GM23338 (cell line): ENCODE measurements around the gene MAST3. TPM values are rescaled to one million over a fixed set of nuclear protein-coding genes. Genes with fewer than 3 reads are reported as not detected.
A peak's percentile ranks its signal among the peaks of the same experiment; 100 is the strongest.

Source experiments
- ATAC-seq: fragments of 200-7000 bp; cut with Tn5 transposase; 3 replicates; pipeline ENCODE4 v1.9.1; 2020
- DNase-seq: peaks from one replicate; pipeline ENCODE4 v3.0.0-alpha.2; 2015; ENCODE audit warnings: low spot score
- H2AFZ ChIP-seq: fragments of 200-600 bp; sonication (generic); 2 replicates; pipeline ENCODE4 v1.8.0; 2016; ENCODE audit warnings: antibody characterized with exemption, mild to moderate bottlenecking, moderate library complexity
- H3F3A ChIP-seq: fragments of 200-600 bp; sonication (generic); replicated peaks from 2 replicates; pipeline ENCODE4 v1.8.0; 2017; ENCODE audit warnings: antibody characterized with exemption, mixed run types, low read depth
- H3K27ac ChIP-seq: fragments of 200-600 bp; sonication (generic); 2 replicates; pipeline ENCODE4 v1.6.1; 2016; ENCODE audit warnings: low read depth
- H3K27me3 ChIP-seq: fragments of 200-600 bp; sonication (generic); 2 replicates; pipeline ENCODE4 v1.8.0; 2016; ENCODE audit warnings: mild to moderate bottlenecking, mixed run types, moderate library complexity; ENCODE audit not compliant: insufficient read depth
- H3K36me3 ChIP-seq: fragments of 200-600 bp; sonication (generic); 2 replicates; pipeline ENCODE4 v1.8.0; 2016; ENCODE audit warnings: mild to moderate bottlenecking; ENCODE audit not compliant: insufficient read depth
- H3K4me1 ChIP-seq: fragments of 200-600 bp; sonication (generic); 2 replicates; pipeline ENCODE4 v1.8.0; 2016; ENCODE audit warnings: mild to moderate bottlenecking, moderate library complexity; ENCODE audit not compliant: insufficient read depth
- H3K4me2 ChIP-seq: fragments of 200-600 bp; sonication (generic); 2 replicates; pipeline ENCODE4 v1.7.1; 2017; ENCODE audit warnings: mixed run types
- H3K4me3 ChIP-seq: fragments of 200-600 bp; sonication (generic); 2 replicates; pipeline ENCODE4 v1.6.1; 2016; ENCODE audit warnings: mixed run types
- H3K79me2 ChIP-seq: fragments of 200-600 bp; sonication (generic); replicated peaks from 2 replicates; pipeline ENCODE4 v1.8.0; 2017; ENCODE audit warnings: mild to moderate bottlenecking; ENCODE audit not compliant: insufficient read depth
- H3K9me2 ChIP-seq: fragments of 200-600 bp; sonication (generic); 2 replicates; pipeline ENCODE4 v1.8.0; 2017; ENCODE audit not compliant: insufficient read depth
- H4K20me1 ChIP-seq: fragments of 200-600 bp; sonication (generic); replicated peaks from 2 replicates; pipeline ENCODE4 v1.8.0; 2017; ENCODE audit warnings: mild to moderate bottlenecking; ENCODE audit not compliant: insufficient read depth
- H3K27ac Mint-ChIP-seq: 2 replicates; pipeline ENCODE4 v1.8.0; 2020; ENCODE audit warnings: inconsistent platforms, mild to moderate bottlenecking, moderate library complexity, mixed read lengths
- H3K27me3 Mint-ChIP-seq: 3 replicates; pipeline ENCODE4 v1.8.0; 2022; ENCODE audit warnings: low read depth, mild to moderate bottlenecking, moderate library complexity, mixed read lengths, inconsistent platforms; ENCODE audit not compliant: insufficient read depth, poor library complexity
- H3K36me3 Mint-ChIP-seq: 3 replicates; pipeline ENCODE4 v1.8.0; 2021; ENCODE audit warnings: low read depth, mild to moderate bottlenecking, inconsistent platforms, moderate library complexity, mixed read lengths
- H3K4me1 Mint-ChIP-seq: 3 replicates; pipeline ENCODE4 v1.8.0; 2020; ENCODE audit warnings: mild to moderate bottlenecking, inconsistent platforms, mixed read lengths
- H3K4me3 Mint-ChIP-seq: 3 replicates; pipeline ENCODE4 v1.8.0; 2021; ENCODE audit warnings: moderate library complexity, mild to moderate bottlenecking, inconsistent platforms, mixed read lengths
- H3K9me3 Mint-ChIP-seq: 3 replicates; pipeline ENCODE4 v1.8.0; 2020; ENCODE audit warnings: moderate library complexity, mild to moderate bottlenecking, inconsistent platforms, mixed read lengths
- CREB1 ChIP-seq: fragments of 250-450 bp; sonication (Bioruptor Pico); IDR thresholded peaks from 2 replicates; pipeline ENCODE4 v1.5.0; 2020; ENCODE audit warnings: low read depth, mild to moderate bottlenecking, moderate library complexity
- ETS1 ChIP-seq: IDR thresholded peaks from 2 replicates; pipeline ENCODE4 v1.6.1; 2016; ENCODE audit warnings: antibody characterized with exemption
- EZH2phosphoT487 ChIP-seq: fragments of 200-600 bp; sonication (generic); IDR thresholded peaks from one replicate; pipeline ENCODE4 v1.8.1; 2018; ENCODE audit warnings: antibody characterized with exemption; ENCODE audit not compliant: unreplicated experiment
- JUNB ChIP-seq: IDR thresholded peaks from one replicate; pipeline ENCODE4 v1.6.1; 2016; ENCODE audit warnings: antibody characterized with exemption; ENCODE audit not compliant: unreplicated experiment
- NANOG ChIP-seq: IDR thresholded peaks from 2 replicates; pipeline ENCODE4 v1.6.1; 2016; ENCODE audit warnings: antibody characterized with exemption, borderline replicate concordance
- STAT1 ChIP-seq: IDR thresholded peaks from one replicate; pipeline ENCODE4 v1.6.1; 2016; ENCODE audit warnings: antibody characterized with exemption; ENCODE audit not compliant: unreplicated experiment
- ZNF114 ChIP-seq: fragments of 250-450 bp; sonication (Bioruptor Pico); IDR thresholded peaks from 2 replicates; pipeline ENCODE4 v1.5.0; 2020; ENCODE audit warnings: mild to moderate bottlenecking, moderate library complexity
- ZNF331 ChIP-seq: fragments of 250-450 bp; sonication (Bioruptor Pico); IDR thresholded peaks from 2 replicates; pipeline ENCODE4 v1.5.0; 2020; ENCODE audit warnings: low read depth, mild to moderate bottlenecking, moderate library complexity
- ZNF462 ChIP-seq: fragments of 250-450 bp; sonication (Bioruptor Pico); IDR thresholded peaks from 2 replicates; pipeline ENCODE4 v1.5.0; 2020; ENCODE audit warnings: mild to moderate bottlenecking, moderate library complexity
- polyA plus RNA-seq: library from polyadenylated mRNA; unstranded; fragments of >200 nt; fragmentation: Nextera tagmentation; extraction: Ambion mirVana; gene quantifications from 2 replicates; pipeline ENCODE4 v1.2.1, GENCODE V29; 2016
- total RNA-seq: library from RNA; depleted of rRNA; stranded (reverse); fragments of >200 nt; shearing (Covaris generic); gene quantifications from 2 replicates; pipeline ENCODE4 v1.2.3, GENCODE V29; 2014

Gene MAST3
- total and polyA plus RNA-seq, 2 experiments from 2014 or later, result 5.6 to 8.8 TPM

DNA sequence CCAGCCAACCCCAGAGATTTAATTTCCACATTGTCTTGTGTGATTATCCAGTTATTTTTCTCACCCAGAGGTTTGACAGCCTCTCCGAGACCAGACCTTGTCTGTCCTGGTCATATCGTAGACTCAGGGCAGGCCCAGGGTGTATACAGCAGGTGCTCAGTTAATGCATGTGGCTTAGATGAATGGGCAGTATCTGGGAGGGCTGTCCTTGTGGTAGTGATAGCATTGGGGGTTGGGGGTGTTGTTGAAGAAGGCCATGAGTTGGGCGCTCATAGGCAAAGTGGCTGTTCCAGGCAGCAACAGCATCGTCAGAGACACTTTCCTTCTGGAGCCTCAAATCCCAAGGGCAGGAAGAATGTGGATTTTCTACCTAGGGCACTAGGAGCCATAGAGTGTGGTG lies 16.9 kb downstream of the MAST3 start (continued):
- no peak for TF ChIP-seq ZNF462 (CRISPR knock-in tag)
- TF ChIP-seq STAT1, result no peak
- no peak for TF ChIP-seq JUNB
- no peak for TF ChIP-seq ZNF331

DNA sequence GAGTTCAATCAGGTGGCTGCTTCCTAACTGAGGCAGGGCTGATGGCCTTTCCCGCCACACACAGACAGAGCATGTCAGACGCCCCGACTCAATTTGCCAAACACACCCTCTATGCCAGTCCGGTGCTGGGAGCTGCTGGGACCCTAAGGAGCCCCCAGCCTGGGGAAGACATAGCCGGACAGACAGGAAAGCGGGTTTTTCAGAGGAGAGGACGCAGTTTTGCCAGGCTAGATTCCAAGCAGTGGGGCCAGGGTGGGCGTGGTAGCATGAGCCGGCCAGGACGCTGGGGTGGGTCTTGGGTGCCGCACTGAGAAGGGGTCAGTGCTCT lies 19.8 kb downstream of the MAST3 start:
- Mint-ChIP-seq H3K4me1 (peaks cover 23% of the 10 kb centered on the region), H3K27ac (peak overlapping the region; percentile 87), H3K9me3 (no peaks in the 10 kb centered on the region), H3K27me3 (peaks cover 14% of the 10 kb centered on the region), H3K4me3 (peak overlapping the region; percentile 72), H3K36me3 (no peaks in the 10 kb centered on the region; the same call in 2 of the 3 replicates)
- peak overlapping the region; percentile 81 for H3K4me3 ChIP-seq
- ATAC-seq (no peak), DNase-seq (no peak)
- H3K36me3 ChIP-seq, result no peaks in the 10 kb centered on the region
- H3K9me2 ChIP-seq, result no peaks in the 10 kb centered on the region
- H3K4me2 ChIP-seq, result peak overlapping the region; percentile 89
- H3K4me1 ChIP-seq, result peaks cover 14% of the 10 kb centered on the region; the same call in 1 of the 2 replicates
- 0 out of 2 replicates have a peak overlapping the region, but pooled peaks have one; percentile 55 for H3K27ac ChIP-seq
- peak overlapping the region; percentile 94 for H2AFZ ChIP-seq
- H3F3A ChIP-seq, result no peaks in the 10 kb centered on the region
- peaks cover 13% of the 10 kb centered on the region for H3K79me2 ChIP-seq
- no peak for TF ChIP-seq JUNB
- no peak for TF ChIP-seq ZNF331
- TF ChIP-seq ZNF114 (CRISPR knock-in tag), result no peak
- TF ChIP-seq EZH2phosphoT487, result no peak
- TF ChIP-seq ETS1, result no peak
- TF ChIP-seq NANOG, result no peak
- TF ChIP-seq CREB1 (CRISPR knock-in tag), result no peak
- no peaks in the 10 kb centered on the region for H3K27me3 ChIP-seq
- H4K20me1 ChIP-seq, result peaks cover 4% of the 10 kb centered on the region
